H1 (cell line): Measurements from ENCODE around the gene UPK1B. TPM values are rescaled to one million over a fixed set of nuclear protein-coding genes. Genes with fewer than 3 reads are reported as not detected.

Experiments used
- CBX8 ChIP-seq: fragments of 300-800, 300-1000 bp; sonication (generic); IDR thresholded peaks from 2 replicates; pipeline ENCODE4 v1.7.1; 2016; ENCODE audit warnings: low read depth, low read length, borderline replicate concordance
- CEBPB ChIP-seq: IDR thresholded peaks from 2 replicates; pipeline ENCODE4 v1.6.1; 2012; ENCODE audit warnings: low read depth, low read length
- CHD7 ChIP-seq: fragments of 300-600 bp; sonication (generic); IDR thresholded peaks from 2 replicates; pipeline ENCODE4 v1.7.1; 2012; ENCODE audit warnings: low read length, moderate library complexity, mild to moderate bottlenecking, inconsistent platforms; ENCODE audit not compliant: insufficient replicate concordance
- CTBP2 ChIP-seq: IDR thresholded peaks from 2 replicates; pipeline ENCODE4 v1.7.0; 2011; ENCODE audit warnings: borderline replicate concordance, mild to moderate bottlenecking, moderate library complexity, mixed read lengths, low read length; ENCODE audit not compliant: insufficient read depth, insufficient read length
- E2F6 ChIP-seq: IDR thresholded peaks from 2 replicates; pipeline ENCODE4 v1.6.1; 2012; ENCODE audit warnings: inconsistent platforms
- KDM5A ChIP-seq: fragments of 200-600 bp; IDR thresholded peaks from 2 replicates; pipeline ENCODE4 v1.7.1; 2012; ENCODE audit warnings: mild to moderate bottlenecking, low read length, inconsistent platforms, mixed read lengths
- MAX ChIP-seq: IDR thresholded peaks from 2 replicates; pipeline ENCODE4 v1.6.1; 2012; ENCODE audit warnings: inconsistent platforms
- SIX5 ChIP-seq: IDR thresholded peaks from 2 replicates; pipeline ENCODE4 v1.6.1; 2011; ENCODE audit warnings: mild to moderate bottlenecking, low read depth, low read length
- polyA plus RNA-seq, 7 experiments: library from polyadenylated mRNA; depleted of rRNA in 3 of 7; stranded (reverse) in 5 of 7; unstranded in 2 of 7; fragments of >200 nt in 5 of 7; fragments of 200-250 nt in 2 of 7; gene quantifications; 1 replicate in 5 of 7; 2 replicates in 1 of 7; 4 replicates in 1 of 7; pipeline versions ENCODE4 v1.2.1 to v1.2.3, GENCODE V29; 2011 to 2013; ENCODE audit warnings: missing spikeins in 2 of 7, mixed read lengths in 2 of 7
- total RNA-seq: library from RNA; stranded (reverse); fragmentation: NEBNext Ultra II Directional; extraction: Animal tissue kit (Norgen Biotek cat#: 25700); gene quantifications from 2 replicates; pipeline ENCODE4 v1.2.1, GENCODE V29; 2021

The UPK1B gene
- total and polyA plus RNA-seq, 2 of the 8 experiments (the other 6 are each of a cell fraction or from before 2014, with no cell fraction given): 0.67 to 0.68 TPM

- TF ChIP-seq CHD7 (no peak), KDM5A (no peak), CEBPB (no peak), CTBP2 (no peak), CBX8 (no peak), E2F6 (no peak), MAX (no peak), SIX5 (no peak)
Measured at GRCh38 chr3:119238363-119238762, 65.0 kb downstream of the UPK1B start (continued).
